Stimulated activated CD4-positive, alpha-beta T cell treated with anti-CD3 and anti-CD28 coated beads, Interleukin-12 subunit alpha, Interleukin-12 subunit beta, amount 100 ng/mL, for 24 hours (primary cell): ENCODE results near the gene CCT6A.
A peak's percentile ranks its signal among the peaks of the same experiment; 100 is the strongest.
"Not testable (repeated sequence)": the region's sequence is repeated elsewhere in the genome, so short reads cannot be mapped to it uniquely, and the experiment has no call there.

ENCODE experiments used
- DNase-seq, 2 experiments: peaks; one replicate each; pipeline ENCODE4 v3.0.0-alpha.2; 2020; ENCODE audit warnings: low read depth in 2 of 2

CCT6A gene

DNA sequence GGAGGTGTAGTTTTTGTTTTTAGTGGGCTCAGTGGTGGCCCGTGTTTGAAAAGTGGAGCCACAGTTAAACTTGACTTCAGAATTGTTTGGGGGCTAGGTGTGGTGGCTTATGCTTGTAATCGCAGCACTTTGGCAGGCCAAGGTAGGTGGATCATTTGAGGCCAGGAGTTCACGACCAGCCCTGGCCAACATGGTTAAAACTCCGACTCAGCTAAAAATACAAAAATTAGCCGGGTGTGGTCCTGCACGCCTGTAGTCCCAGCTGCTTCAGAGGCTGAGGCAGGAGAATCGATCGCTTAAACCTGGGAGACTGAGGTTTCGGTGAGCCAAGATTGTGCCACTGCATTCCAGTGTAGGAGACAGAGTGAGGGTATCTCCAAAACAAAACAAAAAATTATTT, 1.8 kb downstream of the CCT6A start:
- DNase-seq: no peak

GRCh38 chr7:56053993-56054392, 2.4 kb downstream of the CCT6A start:
- DNase-seq: no peak

GRCh38 chr7:56062382-56062781, 10.8 kb downstream of the CCT6A start:
- no peak for DNase-seq

DNA sequence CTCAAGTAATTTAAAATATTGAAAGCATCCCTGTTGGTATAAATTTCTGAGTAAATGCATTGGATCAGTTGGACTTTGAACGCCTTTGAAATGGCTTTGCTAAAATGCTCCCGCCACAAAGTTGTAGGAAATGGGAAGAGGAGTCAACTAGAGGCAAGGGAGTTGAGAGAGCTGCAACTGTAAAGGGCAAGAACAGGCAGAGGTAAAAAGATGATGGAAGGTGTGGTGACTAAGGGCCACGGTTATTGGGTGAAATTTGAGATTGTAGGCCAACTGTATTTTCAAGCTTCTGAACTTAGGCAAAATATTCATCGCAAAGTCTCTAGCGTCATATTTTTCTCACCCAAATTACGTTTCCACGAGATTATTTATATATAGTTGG, 11.9 kb downstream of the CCT6A start:
- DNase-seq: no peak

DNA sequence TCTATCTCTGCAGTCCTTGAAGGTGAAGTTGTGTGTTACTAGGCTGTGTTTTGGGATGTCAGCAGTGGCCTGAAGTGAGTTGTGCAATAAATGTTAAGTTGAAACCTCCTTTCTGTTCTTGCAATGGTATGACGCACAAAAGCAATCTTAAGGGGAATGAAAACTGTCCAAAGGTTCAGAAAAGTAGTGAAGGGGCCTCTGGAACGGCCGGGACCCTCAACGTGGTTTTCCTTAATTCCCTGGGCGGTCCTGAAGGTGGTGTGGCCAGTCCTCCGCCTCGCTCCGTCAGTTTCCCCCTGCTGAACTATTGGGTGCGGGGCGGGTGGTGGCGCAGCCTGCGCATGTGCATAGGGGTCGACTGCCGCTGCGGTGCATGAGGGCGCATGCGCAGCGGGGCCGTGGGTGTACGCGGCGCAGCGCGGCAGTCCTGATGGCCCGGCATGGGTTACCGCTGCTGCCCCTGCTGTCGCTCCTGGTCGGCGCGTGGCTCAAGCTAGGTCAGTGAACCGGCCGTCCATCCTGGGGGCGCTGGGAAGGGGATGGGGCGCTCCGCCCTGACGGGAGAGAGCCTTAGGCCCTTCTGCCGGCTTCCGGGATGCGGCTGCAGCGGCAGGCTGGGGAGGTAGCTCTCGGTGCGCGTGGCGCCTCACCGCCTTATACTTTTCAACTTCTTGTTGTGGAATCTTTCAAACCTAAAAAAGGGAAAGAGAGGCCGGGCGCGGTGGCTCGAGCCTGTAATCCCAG, 12.5 kb downstream of the CCT6A start, which contains the start of gene SUMF2:
Gene SUMF2, plus strand, starts transcription at position 405 of the 744 bp plus-strand sequence. Its CDS starts 26 bp downstream, at position 431.
- peak; percentile 78 to 84 for DNase-seq

DNA sequence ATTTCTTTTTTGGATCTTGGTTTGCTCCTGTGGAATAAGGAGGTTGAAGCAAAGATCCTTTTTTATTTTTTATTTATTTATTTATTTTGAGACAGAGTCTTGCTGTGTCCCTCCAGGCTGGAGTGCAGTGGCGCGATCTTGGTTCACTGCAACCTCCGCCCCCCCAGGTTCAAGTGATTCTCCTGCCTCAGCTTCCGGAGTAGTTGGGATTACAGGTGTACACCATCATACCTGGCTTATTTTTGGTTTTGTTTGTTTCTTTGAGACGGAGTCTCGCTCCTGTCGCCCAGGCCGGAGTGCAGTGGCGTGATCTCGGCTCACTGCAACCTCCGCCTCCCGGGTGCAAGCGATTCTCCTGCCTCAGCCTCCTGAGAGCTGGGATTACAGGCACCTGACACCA, 14.8 kb downstream of the CCT6A start:
- DNase-seq: not testable (repeated sequence)

DNA sequence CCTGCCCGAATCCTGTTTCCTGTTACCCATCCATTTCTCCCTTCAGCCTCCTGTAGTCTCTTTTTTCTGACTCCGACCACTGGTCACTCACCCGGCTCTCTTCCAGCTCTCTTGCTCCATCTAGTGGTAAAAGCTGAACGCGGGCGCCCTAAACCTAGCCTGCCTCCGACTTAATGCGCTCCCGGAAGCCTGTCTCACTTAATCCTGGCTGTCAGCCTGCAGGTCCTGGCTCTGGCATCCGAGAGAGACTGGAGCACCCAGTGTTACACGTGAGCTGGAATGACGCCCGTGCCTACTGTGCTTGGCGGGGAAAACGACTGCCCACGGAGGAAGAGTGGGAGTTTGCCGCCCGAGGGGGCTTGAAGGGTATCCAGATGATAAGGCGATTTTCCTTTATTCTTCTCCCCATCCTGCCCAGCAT, 22.8 kb downstream of the CCT6A start:
- peak; percentile 27 to 50 for DNase-seq

- DNase-seq: no peak
Measured at GRCh38 chr7:56077681-56078080, 26.1 kb downstream of the CCT6A start.

DNA sequence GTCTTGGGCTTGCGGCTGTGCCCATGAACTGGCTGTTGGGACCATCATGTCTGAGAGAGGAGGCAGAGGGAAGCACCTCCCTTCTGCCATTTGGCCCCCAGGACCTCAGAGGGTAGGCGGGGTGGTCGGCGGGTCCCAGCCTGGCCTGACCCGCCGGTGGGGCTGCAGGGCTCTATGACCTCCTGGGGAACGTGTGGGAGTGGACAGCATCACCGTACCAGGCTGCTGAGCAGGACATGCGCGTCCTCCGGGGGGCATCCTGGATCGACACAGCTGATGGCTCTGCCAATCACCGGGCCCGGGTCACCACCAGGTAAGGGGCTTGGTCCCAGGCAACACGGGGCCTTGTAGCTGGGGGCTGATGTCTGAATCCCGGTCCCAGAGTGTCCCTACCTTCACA, 26.6 kb downstream of the CCT6A start:
- DNase-seq: no peak

- no peak for DNase-seq
Measured at GRCh38 chr7:56079450-56080185, 28.1 kb downstream of the CCT6A start.

DNA sequence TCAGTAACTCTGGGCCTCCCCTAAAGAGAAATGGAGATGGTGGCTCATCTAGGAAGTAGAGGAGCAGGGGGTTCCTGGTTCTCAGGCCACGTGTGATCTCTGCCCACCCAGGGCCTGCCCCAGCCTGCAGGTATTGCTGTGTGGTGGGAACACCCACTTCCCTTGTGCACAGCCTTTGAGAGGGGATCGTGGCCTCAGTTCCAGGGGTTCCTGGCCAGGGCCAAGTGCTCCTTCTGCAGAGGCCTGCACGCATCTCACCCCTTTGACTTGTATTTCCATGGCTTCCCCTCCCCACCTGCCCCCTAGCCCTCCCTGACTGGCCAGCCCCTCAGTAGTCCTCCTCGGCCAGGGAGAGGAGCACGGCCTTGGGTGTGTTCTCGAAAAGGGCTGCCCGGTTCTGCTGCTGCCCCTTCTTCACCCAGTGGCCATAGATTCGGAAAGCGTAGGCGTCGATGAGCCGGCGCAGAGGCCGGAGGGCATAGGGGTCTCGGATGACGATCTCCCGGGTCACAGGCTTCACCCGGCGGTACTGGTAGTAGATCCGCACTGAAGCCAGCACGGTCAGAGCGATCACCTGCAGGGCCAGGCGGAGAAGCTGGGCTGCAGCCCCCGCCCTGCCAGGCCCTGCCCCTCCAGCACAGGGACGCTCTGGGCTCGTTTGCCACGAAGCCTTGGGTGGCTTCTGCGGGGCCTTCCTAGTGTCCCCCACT, 29.3 kb downstream of the CCT6A start:
- not testable (repeated sequence) for DNase-seq

- no peak for DNase-seq
Measured at GRCh38 chr7:56081626-56082340, 30.2 kb downstream of the CCT6A start.

DNA sequence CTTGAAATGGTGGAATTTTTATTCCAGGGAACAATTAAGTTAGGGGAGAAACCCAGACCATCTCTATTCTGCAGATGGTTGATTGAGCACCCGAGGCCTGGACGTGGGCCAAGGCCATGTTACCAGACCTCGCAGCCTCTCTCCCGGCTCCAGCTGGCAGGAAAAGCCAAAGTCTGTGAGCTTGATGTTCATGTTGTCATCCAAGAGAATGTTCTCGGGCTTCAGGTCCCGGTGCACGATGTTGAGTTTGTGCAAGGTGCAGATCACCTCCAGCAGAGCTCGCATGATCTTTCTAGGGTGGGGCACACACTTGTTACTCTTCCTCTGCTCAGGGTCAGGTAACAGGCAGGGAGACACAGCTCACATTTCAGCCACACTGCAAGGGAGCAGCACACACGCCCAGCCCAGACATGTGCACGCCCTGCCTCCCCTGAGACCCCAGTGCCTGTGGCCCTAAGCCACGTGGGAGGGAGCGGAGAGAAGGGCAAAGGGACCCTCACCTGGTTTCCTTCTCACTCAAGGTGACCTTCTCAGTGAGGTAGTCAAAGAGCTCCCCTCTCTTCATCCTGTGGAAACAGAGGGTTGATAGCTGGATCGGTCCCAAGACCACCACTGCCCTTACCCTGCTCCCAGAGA, 31.7 kb downstream of the CCT6A start:
- no peak for DNase-seq

DNA sequence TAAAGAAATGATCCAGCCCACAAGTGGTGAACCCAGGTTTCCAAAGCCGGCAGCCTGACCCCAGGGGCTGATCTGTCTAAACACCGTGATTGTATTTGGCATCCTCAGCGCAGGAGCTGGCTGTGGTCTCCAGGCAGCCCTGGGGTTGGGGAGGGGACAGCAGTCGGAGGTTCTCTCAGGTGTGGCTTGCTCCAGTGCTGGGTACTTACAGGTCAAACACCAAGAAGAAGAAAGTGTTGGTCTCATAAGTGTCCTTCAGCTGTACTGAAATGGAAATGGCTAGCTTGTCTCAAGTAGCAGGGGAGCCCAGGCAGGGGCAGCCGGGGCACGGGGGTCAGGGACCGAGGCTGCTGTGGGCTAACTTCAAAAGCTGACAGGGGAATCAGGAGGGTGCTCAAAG, 35.2 kb downstream of the CCT6A start:
- no peak for DNase-seq

DNA sequence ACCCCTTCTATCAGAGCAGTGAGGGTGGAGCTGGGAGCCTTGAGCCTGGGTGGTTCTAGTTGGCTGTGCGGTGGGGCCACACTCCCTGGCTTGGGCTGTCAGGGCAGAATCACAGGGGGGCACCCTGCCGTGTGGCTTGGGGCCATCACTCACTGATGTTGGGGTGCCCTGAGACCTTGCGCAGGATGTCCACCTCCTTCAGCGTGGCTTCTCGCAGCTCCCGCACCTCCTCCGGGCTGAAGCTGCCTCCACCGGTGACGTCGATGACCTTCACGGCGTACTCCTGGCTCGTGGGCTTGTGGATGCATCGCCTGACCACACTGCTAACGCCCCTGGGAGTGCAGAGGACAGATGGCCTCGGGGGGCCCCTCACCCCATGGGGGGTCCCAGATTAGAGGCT, 35.9 kb downstream of the CCT6A start:
- DNase-seq: no peak

GRCh38 chr7:56091591-56091990, 40.0 kb downstream of the CCT6A start:
- DNase-seq: no peak

DNA sequence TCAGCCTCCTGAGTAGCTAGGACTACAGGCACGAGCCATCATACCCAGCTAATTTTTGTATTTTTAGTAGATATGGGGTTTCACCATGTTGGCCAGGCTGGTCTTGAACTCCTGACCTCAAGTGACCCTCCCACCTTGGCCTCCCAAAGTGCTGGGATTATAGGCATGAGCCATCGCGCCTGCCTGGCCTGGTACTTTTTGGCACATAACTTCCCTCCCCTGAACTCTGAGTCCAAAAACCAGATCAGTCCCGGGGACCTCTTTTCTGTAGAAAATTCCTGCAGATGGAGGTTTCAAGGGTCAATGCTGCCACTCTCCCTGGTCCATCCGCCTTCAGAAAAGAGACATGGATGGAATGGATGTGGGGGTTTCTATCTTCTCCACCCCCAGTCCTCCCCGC, 40.8 kb downstream of the CCT6A start:
- DNase-seq: not testable (repeated sequence)

DNA sequence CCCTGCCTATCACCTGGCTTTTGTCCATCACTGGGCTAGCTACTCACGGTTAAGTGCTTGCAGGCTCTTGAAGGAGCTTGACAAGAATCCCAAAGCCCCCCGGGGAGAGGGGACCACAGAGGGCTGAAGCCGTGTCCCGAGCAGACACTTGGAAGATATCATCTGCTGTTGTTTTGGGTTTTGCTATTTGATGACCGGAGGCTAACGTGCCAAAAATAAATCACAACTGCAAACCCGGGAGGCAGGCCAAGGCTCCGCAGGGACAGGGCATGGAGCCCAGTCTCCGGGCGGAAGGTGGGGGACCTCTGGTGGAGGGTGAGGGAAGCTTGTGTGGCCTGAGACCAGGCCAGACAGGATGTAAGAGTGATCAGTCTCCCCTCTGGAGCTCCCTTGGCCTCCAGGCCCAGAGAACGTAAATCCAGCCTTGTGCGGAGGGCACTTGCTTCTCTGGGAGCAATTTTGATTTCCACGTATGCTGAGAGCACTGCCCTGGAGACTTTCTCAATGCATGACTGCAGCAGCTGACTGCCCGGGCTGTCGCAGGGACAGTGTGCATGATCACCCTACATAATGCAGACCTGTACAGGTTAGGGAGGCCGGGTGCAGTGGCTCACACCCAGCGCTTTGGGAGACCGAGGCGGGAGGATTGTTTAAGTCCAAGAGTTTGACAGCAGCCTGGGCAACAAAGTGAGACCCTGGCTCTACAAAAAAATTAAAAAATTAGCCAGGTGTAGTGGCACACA, 41.4 kb downstream of the CCT6A start, which contains the start of gene PHKG1:
Gene PHKG1, minus strand, starts transcription at position 164 of the 743 bp plus-strand sequence. CDS start 4,011 bp downstream, outside the sequence.
- no peak for DNase-seq

DNA sequence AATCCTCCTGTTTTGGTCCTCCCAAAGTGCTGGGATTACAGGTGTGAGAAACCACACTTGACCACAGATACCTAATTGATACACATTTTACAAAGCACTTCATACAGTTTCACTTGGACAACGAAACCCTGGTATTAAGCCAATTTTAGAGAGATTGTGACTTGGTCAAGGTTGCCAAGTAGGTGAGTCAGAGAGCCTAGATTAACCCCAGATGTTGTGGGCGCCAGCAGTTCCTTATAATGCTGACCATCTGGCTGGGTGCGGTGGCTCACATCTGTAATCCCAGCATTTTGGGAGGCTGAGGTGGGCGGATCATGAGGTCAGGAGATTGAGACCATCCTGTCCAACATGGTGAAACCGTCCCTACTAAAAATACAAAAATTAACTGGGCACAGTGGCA, 46.1 kb downstream of the CCT6A start:
- DNase-seq: no peak

- DNase-seq: not testable (repeated sequence)
Measured at GRCh38 chr7:56098187-56099008, 46.8 kb downstream of the CCT6A start.
